GM04504 (cell line): ENCODE measurements around the gene CCSER1.
"Not testable (repeated sequence)": the region's sequence is repeated elsewhere in the genome, so short reads cannot be mapped to it uniquely, and the experiment has no call there.

Experiments used
- DNase-seq: peaks from one replicate; pipeline ENCODE4 v3.0.0-alpha.2; 2012; ENCODE audit warnings: low read depth

The CCSER1 gene

DNA sequence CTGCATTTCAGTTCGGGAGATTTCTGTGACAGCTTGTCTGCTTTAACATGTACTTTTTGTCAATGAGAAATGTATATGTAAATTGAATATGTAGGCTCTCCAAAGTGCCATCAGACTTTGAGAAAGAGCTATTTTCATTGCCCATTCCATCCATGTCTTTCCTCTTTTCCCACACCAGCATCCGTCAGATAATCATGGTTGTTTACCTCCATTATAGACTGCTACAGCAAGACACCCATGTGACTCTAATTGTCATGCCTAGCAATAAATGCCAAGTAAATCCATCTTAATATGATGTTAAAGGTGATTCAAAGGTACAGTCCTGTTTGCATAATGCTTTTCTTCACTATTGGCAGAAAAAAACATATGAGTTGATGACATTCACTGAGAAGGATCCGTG is 1157.3 kb downstream of the CCSER1 start:
- DNase-seq, result no peak

DNA sequence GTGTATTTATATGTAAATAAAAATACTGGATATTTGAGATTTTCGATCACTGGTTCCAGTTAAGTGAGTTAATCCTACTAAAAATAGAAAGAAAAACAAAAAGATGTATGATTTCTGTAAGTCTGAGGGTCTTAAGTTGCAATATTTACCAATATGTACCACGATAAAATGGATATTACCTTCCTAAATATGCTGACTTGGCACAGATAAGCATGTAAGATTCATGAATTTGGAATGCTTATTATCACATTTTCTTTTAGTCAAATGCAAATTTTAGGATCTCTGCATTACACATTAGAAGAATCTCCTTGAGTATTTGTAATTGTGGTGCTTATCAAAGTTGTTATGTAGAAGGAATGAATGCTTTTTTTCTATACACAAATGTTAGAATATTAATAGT is 1158.3 kb downstream of the CCSER1 start:
- no peak for DNase-seq

DNA sequence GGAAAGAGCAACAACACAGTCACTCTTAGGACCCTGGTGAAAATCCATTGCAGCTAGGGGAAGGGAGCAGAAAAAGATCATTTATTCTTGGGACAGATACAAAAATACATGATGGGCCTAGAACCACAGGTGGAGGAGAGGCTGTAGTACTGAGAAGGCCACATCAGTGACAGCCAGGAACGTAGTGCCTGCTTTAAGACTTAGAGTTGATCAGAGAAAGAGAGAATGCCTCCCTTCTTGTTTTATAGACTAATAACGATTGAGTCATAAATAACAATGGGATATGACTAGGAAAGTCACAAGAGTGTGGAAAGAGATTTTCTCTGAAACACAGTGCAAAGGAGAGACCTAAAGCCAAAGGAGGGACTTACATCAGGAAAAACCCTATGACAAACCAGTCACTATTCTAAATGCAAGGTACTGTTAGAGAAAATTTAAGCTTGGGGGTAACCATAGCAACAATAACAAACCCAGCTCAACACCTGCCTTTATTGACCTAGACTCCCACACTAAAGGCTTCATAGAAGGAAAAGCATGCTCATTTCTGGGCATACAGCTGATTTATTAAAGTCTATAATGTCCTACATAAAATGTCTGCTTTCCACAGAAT is 1161.6 kb downstream of the CCSER1 start:
- DNase-seq, result no peak

DNA sequence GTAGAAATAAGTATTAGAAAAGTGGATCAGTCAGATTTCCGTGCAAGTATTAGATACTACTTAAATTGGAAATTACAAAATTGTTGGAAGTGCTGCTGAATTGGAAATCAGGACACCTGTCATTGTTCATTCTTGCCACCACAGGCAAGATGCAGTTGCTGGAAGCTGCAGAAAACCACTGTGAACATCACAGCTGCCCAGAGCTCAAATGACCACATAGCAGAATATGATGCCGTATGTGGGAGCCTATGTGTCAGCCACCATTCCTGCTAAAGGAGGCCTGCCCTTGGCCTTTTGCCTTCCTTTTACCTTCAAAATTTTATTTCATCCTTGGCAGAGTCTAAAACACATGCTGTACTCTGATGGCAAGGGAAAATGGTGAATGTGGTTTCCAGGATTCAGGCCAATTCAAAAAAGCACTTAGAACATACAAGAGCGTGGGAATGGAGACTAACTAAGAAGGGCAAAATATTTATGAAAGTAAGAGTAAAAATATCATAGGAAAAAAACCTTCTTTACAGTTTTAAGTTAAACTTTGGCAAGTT is 1171.0 kb downstream of the CCSER1 start:
- no peak for DNase-seq

DNA sequence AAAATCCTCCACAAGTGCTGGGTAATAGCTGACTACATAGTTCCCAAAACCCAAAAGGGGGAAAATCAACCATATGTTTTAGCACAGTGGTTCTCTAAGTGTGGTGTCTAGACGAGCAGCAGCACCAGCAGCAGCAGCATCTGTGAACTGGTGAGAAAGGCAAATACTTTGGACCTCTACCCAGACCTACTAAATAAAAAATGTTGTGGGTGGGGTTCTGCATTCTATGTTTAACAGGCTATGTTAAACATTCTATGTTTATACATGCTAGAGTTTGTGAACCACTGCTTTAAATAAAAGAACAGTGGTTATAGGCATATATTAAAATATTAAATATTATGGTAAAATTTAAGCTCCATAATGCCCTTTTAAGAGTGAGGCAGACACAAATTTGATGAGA is 1171.6 kb downstream of the CCSER1 start:
- DNase-seq, result no peak

DNA sequence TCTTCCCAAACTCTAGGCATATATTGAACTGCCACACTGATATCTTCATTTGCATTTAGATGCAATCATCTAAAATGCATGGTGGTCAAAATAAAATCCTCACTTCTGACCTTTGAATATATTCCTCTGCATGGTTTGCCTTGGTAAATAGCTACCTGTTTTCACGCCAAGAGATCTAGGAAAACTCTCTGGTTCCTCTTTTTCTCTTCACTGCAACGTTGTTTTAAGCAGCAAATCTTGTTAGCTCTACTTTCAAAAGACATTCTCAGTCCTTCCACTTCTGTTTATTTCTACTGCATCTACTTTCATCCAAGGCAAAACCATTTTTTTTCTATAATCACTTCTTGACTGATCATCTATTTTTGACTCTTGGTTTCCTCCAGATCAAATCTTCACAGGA is 1174.9 kb downstream of the CCSER1 start:
- DNase-seq, result no peak

DNA sequence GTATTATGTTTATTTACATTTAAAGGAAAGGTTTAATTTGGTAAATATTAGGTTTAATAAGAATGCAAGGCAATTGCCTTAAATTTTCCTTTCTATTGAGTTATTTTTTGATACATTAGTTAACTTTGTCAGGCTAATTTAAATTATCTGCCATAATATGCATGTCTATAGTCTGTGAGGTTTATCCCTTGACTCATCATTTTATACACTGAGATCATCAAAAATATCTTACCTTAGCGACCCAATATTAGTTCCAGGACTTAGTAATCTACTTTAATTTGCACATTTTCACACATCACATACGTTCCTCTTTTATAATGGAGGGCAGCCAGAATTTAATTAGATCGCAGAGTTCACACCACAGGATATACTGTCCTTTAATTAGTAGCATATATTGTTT is 1177.1 kb downstream of the CCSER1 start:
- DNase-seq, result no peak

DNA sequence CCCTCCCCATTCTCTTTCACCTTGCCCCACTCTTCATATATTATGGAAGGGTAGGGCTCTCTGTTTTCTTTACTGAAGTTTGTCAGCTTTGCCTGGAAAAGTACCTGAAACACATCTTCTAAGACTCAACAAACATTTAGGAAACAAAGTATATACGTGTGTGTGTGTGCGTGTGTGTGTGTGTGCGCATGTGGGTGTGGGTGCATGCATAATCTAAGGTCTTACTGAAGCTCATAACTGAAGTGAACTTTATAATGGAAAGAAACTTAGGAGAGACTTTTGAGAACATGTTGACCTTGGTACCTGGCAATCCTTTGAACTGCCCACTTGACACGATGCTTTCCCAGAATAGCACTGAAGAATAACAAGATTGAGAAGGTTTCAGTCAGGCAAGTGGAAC is 1190.2 kb downstream of the CCSER1 start:
- no peak for DNase-seq

DNA sequence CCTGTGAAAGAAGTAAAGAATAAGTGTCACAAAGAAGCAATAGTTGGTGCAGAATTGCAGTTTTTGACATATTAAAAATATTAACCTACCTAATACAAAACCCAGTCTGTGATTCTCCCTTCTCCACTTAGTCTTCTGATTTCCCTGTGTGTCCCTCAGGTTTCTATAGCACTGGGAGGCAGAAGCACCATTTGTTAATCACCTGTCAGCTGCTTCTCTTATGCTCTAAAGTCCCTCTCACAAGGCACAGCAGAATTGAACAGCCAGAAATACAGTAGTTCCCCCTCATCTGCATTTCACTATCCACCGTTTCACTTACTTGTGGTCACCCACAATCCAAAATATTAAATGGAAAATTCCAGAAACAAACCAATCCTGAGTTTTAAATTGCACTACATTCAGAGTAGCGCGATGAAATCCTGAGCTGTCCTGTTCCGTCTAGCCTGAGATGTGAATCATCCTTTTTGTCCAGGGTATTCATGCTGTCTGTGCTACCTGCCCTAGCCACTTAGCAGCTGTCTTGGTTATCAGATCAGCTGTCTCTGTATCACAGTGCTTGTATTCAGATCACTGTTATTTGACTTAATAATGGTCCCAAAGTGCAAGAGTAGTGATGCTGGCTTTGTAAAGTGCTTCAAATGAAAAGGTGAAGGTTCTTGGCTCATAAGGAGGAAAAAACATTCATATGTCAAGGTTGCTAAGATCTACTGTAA is 1192.5 kb downstream of the CCSER1 start:
- DNase-seq, result no peak

DNA sequence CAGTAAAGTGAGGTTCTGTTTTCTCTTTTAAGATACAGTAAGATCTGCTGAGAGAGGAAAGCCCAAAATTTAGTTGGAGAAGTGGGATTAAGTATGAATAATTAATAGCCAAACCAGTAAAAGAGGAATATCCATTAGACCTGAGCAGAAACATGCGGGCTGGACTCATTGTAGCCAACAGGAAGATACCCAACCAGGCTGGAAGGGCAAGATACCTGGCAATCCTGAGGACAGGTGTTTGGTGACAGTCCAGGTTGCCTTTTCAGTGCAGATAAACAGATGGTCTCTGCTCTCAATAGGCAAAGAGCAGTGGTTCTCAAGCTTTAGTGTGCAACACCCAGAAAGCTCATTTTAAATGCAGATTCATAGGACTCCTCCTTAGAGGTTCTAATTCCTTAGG is 1195.8 kb downstream of the CCSER1 start:
- DNase-seq, result no peak

DNA sequence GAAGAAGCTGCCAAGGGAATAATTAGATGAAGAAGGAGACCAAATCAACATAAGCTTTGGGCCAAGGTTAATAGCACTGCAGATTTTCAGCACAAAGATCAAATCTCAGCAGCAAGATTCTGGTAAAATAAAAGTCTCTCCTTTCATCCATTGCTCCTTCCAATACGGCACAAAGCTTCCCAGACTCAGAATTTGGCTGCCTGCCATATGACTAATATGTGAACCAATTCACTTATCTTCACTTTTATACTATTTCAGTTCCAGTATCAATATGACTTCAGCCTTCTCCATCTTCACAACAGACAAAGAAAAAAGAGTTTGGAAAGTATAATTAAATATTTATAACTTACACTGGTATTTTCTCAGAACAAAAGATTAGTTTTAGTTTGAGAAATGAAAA is 1198.3 kb downstream of the CCSER1 start:
- no peak for DNase-seq

DNA sequence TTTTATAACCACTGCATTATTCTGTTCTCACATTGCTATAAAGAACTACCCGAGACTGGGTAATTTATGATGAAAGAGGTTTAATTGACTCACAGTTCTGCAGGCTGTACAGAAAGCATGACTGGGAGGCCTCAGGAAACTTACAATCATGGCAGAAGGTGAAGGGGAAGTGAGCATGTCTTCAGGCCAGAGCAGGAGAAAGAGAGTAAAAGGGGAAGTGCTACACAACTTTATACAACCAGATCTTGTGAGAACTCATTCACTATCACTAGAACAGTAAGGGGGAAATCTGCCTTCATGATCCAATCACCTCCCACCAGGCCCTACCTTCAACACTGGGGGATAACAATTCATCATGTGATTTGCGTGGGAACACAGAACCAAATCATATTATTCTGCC is 1199.0 kb downstream of the CCSER1 start:
- not testable (repeated sequence) for DNase-seq

DNA sequence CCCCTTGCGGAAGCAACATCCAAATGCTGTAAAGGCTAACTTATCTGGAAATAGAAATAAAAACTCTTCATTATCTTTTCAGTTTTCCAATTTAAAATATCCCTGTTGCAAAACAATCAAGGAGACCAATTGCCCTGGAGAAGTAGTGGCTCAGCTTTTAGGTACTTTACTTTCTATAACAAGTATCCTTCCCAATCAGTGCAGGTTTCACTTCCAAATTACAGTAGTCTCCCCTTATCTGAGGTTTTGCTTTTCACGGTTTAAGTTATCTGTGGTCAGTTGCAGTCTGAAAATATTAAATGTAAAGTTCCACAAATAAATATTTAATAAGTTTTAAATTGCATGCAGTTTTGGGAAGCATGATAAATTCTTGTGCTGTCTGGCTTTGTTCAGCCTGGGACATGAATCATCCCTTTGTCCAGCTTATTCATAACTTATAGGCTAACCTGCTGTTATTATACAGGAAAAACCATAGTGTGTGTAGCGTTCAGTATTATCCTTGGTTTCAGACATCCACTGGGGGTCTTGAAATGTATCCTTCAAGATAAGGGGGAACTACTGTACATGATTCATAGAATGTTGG is 1203.5 kb downstream of the CCSER1 start:
- DNase-seq, result no peak

DNA sequence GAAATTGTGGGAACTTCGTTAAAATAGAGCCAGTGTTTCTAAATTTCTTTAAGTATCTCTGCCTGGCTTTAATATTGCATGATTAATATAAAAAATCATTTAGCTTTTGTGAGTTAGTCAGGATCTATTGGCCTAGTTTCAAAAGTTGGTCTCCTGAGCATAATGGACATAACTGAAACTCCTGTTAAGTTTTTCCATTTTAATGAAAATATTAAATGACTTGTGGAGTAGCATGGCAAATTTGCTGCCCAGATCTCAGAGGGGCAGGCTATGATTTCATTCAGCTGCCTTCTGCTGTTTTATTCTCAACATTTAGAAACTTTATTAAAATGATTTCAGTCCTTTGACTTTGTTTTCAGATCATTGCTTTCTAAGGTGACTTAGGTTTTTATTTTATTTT is 1213.6 kb downstream of the CCSER1 start:
- no peak for DNase-seq

DNA sequence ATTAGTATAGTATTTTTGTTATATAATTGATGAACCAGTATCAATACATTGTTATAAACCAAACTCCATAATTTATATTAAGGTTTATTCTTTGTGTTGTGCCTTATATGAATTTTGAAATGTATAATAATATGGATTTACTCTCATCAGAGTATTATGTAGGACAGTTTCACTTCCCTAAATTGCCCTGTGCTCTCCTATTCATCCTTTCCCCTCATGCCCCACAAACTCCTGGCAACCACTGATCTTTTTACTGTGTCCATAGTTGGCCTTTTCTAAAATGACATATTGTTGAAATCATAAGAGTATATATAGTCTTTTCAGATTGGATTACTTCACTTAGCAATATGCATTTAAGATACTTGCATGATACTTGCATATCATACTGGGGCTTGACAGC is 1218.4 kb downstream of the CCSER1 start:
- DNase-seq, result no peak

DNA sequence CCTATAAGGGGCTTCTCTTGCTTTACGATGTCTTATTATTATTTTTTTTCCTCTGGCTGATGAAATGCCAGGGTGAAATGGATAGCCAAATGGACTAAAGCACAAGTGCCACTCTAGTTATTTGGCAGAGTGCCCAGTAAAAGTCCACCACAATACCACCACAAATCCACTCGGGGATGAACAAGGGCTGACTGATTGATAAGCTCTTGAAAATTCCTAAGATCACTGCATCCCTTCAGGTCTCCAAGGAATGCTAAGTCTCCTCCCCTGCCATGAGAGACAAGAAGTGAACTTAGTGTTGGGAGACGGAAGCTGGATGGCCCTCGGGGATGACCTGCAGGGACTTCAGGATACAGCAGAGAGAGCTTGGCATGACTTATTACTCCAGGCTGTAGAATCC is 1229.3 kb downstream of the CCSER1 start:
- not testable (repeated sequence) for DNase-seq

DNA sequence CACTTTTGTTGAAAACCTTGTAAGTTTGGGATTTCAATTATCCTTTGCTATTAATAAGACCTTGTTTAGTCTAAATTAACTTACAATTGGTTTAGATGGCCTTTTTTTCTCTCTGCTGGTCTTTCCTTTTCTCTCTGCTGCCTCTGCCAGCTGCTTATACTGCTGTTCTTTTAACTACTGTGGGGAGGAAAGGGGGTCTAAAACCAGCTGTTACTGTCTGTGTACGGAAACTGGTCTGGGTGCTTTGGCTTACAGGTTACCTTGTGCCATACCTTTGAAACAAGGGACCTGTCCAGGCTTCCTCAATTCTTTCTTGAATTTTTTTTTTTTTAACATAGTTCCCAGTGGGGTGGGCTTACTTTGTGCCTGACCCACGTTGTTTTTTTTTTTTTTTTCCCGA is 1230.8 kb downstream of the CCSER1 start:
- not testable (repeated sequence) for DNase-seq

DNA sequence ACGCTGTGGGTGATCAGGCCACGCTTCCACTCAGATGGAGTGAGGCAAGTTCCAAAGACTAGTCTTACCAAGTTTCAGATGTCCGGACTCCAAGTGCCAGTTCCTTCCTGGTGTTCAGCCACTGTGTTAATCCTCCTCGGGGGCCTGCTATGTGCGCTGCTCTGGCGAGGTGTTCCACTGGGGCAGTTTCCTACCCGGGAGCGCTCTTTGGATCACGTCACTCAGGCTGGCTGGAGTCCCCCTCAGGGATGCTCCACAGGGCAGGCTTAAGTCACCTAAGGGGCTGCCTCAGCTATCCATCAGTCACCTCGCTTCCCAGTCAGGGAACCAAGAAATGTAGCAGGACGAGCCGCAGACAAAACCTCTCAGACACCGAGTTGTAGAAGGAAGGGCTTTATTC is 1231.4 kb downstream of the CCSER1 start:
- DNase-seq, result not testable (repeated sequence)

DNA sequence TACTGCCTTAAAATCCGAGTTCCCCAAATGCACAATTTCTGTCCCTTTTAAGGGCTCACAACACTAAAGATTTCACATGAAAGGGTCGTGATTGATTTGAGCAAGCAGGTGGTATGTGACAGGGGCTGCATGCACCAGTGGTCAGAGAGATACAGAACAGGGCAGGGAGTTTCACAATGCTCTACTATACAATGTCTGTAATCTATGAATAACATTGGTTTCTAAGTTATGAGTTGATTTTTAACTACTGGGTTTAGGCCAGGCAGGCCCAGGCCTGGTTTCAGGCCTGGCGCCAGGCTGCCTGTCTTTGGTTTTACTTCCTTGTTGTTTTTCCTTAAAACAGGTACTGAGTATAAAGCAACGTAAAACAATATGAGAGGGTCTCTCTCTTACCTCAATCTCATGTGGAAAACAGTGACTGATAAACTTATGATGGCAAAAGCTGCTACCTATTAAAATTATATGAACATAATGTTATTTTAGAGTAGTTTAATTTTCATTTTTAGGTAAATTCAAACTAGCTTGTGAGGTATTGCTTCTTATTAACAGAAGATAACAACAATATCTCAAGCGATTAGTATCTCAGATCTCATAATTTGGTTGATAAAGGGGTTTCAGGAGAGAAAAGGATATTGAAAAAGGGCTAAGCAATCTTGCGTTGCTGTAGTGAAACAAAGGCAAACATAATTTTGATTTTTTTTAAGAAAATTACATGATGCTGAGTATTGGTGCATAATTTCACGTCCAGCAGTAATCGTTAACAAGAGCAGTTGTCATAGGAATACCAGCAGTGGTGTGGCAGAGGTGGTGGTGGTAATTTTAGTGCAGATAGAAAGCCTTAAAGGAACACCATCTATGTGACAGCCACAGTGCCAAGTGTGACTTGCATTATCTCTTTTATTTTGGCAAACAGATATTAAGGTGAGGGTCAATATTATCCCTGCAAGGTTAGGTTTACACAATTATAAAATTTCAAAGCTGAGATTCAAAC is 1232.1 kb downstream of the CCSER1 start:
- DNase-seq, result no peak

DNA sequence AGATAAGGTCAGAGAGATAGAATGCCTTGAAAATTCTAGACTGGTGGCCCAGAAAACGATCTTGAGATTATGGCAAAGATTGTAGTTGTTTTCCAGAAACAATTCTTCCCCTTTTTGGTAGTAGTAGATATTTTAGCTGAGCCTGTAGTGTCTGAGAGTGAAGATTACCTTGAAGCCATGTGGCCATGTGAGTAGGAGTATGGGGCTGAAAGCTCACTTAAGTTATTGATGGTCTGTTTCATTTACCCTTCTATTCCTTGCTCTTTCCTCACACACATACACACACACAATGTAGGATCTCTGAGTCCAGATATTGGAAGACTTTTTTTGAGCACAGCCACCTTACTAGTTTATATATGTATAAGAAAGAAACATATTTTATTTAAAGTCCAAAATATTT is 1234.9 kb downstream of the CCSER1 start:
- DNase-seq, result no peak

DNA sequence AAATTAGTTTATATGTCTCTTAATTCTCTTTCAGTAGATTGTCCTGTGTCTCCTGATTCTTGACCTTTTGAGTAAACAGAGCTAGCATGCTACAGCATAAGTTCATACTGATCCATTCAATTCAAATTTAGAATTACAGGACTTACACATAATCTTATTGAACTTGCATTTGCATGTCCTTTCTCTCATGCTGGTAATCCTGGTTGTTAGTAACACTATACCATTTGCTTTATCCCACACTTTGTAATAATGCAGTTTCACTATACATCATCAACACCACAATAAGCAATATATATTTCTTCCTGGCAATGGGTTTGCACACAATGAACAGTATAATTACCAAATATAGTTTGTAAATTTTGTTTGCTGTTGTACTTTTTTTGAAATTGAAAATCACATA is 1239.4 kb downstream of the CCSER1 start:
- no peak for DNase-seq

DNA sequence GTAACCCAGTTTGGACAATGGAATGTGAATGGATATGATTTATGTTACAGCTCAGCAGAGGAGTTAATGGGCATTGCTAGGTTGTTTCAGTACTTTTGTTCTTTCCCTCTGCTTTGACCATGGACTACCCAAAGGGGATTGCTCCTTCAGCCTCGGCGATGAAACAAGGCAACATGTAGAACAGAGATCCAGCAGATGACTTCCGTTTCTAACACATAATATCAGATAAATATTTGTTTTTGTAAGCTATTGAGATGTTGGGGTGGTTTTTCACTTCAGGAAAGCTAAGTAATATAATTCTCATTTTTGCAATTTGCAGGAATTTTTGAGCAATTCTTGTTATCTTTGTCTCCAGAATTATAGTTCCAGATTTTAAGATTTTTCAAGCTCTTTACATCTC is 1241.9 kb downstream of the CCSER1 start:
- DNase-seq, result no peak
